SH-SY5Y (cell line): Measurements from ENCODE around the gene SEC63.

ENCODE experiments used
- GATA2 ChIP-seq: IDR thresholded peaks from 2 replicates; pipeline ENCODE4 v1.6.1; 2011; ENCODE audit warnings: mild to moderate bottlenecking, low read depth, low read length
- GATA3 ChIP-seq: IDR thresholded peaks from 2 replicates; pipeline ENCODE4 v1.6.1; 2011; ENCODE audit warnings: low read depth, mild to moderate bottlenecking, low read length, moderate library complexity

Gene SEC63

DNA sequence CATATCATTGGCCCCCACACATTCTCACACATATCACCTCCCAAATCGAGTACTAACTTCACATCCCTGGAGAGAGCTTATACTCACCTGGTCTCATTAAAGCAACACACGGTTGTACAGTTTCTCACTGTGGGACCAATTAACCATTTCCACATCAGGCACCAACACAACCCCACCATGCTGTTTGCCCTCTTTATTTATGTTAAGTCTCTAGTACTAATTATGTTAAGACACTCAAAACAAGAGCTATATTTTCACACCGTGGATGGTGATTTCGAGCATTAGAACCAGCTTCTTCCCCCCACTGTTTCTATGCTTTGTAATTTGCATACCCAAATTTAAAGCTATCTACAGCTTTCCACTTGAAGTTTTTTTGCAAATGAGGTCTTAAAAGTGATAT is 140.2 kb downstream of the SEC63 start:
- TF ChIP-seq GATA2 (no peak), GATA3 (no peak)
